H9 (cell line): ENCODE data around the gene PAFAH1B2. TPM values are rescaled to one million over a fixed set of nuclear protein-coding genes. Genes with fewer than 3 reads are reported as not detected.

ENCODE experiments used
- DNase-seq: peaks from one replicate; pipeline ENCODE4 v3.0.0-alpha.2; 2017
- H2AFZ ChIP-seq: one replicate; pipeline ENCODE4 v1.6.1; 2013; ENCODE audit warnings: mild to moderate bottlenecking, low read length, control low read depth, moderate library complexity
- H2AK5ac ChIP-seq: 2 replicates; pipeline ENCODE4 v1.6.1; 2013; ENCODE audit warnings: low read length, control low read depth, mixed read lengths; ENCODE audit not compliant: insufficient read length
- H2BK120ac ChIP-seq: one replicate; pipeline ENCODE4 v1.6.1; 2013; ENCODE audit warnings: low read depth, mild to moderate bottlenecking, low read length, control low read depth, inconsistent platforms; ENCODE audit not compliant: poor library complexity, severe bottlenecking
- H2BK12ac ChIP-seq: 2 replicates; pipeline ENCODE4 v1.6.1; 2013; ENCODE audit warnings: low read length, control low read depth, mixed read lengths, low read depth; ENCODE audit not compliant: insufficient read length
- H2BK15ac ChIP-seq: 2 replicates; pipeline ENCODE4 v1.6.1; 2013; ENCODE audit warnings: low read depth, low read length, control low read depth
- H2BK20ac ChIP-seq: one replicate; pipeline ENCODE4 v1.6.1; 2013; ENCODE audit warnings: low read depth, mild to moderate bottlenecking, low read length, control low read depth, inconsistent platforms; ENCODE audit not compliant: poor library complexity, severe bottlenecking
- H2BK5ac ChIP-seq: 2 replicates; pipeline ENCODE4 v1.6.1; 2013; ENCODE audit warnings: low read length, control low read depth, mixed read lengths; ENCODE audit not compliant: insufficient read length
- H3K14ac ChIP-seq: 2 replicates; pipeline ENCODE4 v1.6.1; 2013; ENCODE audit warnings: low read length, control low read depth; ENCODE audit not compliant: insufficient read depth
- H3K18ac ChIP-seq: 2 replicates; pipeline ENCODE4 v1.6.1; 2013; ENCODE audit warnings: low read depth, mild to moderate bottlenecking, mixed read lengths, low read length, control low read depth; ENCODE audit not compliant: insufficient read length
- H3K23ac ChIP-seq: 2 replicates; pipeline ENCODE4 v1.6.1; 2013; ENCODE audit warnings: low read length, control low read depth, mixed read lengths, low read depth; ENCODE audit not compliant: insufficient read length
- H3K23me2 ChIP-seq: 2 replicates; pipeline ENCODE4 v1.6.1; 2013; ENCODE audit warnings: low read depth, mild to moderate bottlenecking, mixed read lengths, low read length, control low read depth; ENCODE audit not compliant: insufficient read length, poor library complexity, severe bottlenecking
- H3K27ac ChIP-seq: 2 replicates; pipeline ENCODE4 v1.5.1; 2013; ENCODE audit warnings: low read length, control low read depth, mixed read lengths, low read depth; ENCODE audit not compliant: insufficient read length
- H3K27me3 ChIP-seq: 2 replicates; pipeline ENCODE4 v1.6.1; 2013; ENCODE audit warnings: low read length, control low read depth, inconsistent platforms; ENCODE audit not compliant: insufficient read depth
- H3K4ac ChIP-seq: 2 replicates; pipeline ENCODE4 v1.6.1; 2013; ENCODE audit warnings: low read depth, mild to moderate bottlenecking, control low read depth, inconsistent platforms, low read length, moderate library complexity
- H3K4me1 ChIP-seq: 2 replicates; pipeline ENCODE4 v1.6.1; 2013; ENCODE audit warnings: low read length, control low read depth, inconsistent platforms; ENCODE audit not compliant: insufficient read depth
- H3K4me2 ChIP-seq: 2 replicates; pipeline ENCODE4 v1.6.1; 2013; ENCODE audit warnings: low read length, control low read depth, mixed read lengths; ENCODE audit not compliant: insufficient read length, insufficient read depth
- H3K56ac ChIP-seq: 2 replicates; pipeline ENCODE4 v1.6.1; 2013; ENCODE audit warnings: low read depth, mild to moderate bottlenecking, mixed read lengths, low read length, control low read depth; ENCODE audit not compliant: insufficient read length
- H3K79me1 ChIP-seq: 2 replicates; pipeline ENCODE4 v1.6.1; 2013; ENCODE audit warnings: low read depth, mild to moderate bottlenecking, moderate library complexity, low read length, control low read depth, inconsistent platforms; ENCODE audit not compliant: insufficient read depth, poor library complexity, severe bottlenecking
- H3K79me2 ChIP-seq: 2 replicates; pipeline ENCODE4 v1.6.1; 2013; ENCODE audit warnings: low read length, control low read depth, inconsistent platforms; ENCODE audit not compliant: insufficient read depth
- H3K9ac ChIP-seq: 2 replicates; pipeline ENCODE4 v1.6.1; 2013; ENCODE audit warnings: low read length, control low read depth, mixed read lengths; ENCODE audit not compliant: insufficient read length; ENCODE audit errors: extremely low read depth
- H3K9me3 ChIP-seq: one replicate; pipeline ENCODE4 v1.6.1; 2013; ENCODE audit warnings: low read depth, low read length, inconsistent platforms; ENCODE audit not compliant: control insufficient read depth
- H3T11ph ChIP-seq: one replicate; pipeline ENCODE4 v1.6.1; 2013; ENCODE audit warnings: mild to moderate bottlenecking, low read length, control low read depth, inconsistent platforms
- H4K20me1 ChIP-seq: one replicate; pipeline ENCODE4 v1.6.1; 2013; ENCODE audit not compliant: control insufficient read depth, insufficient read length, insufficient read depth
- H4K5ac ChIP-seq: 2 replicates; pipeline ENCODE4 v1.6.1; 2013; ENCODE audit warnings: low read depth, mild to moderate bottlenecking, mixed read lengths, low read length, control low read depth; ENCODE audit not compliant: insufficient read length
- H4K8ac ChIP-seq: replicated peaks from 2 replicates; pipeline ENCODE4 v1.6.1; 2013; ENCODE audit warnings: low read length, control low read depth, mixed read lengths, low read depth; ENCODE audit not compliant: insufficient read length
- H4K91ac ChIP-seq: 2 replicates; pipeline ENCODE4 v1.6.1; 2013; ENCODE audit warnings: low read depth, mild to moderate bottlenecking, moderate library complexity, mixed read lengths, low read length, control low read depth; ENCODE audit not compliant: insufficient read length
- H3K27ac Mint-ChIP-seq, 3 experiments: 2 replicates in 2 of 3; 3 replicates in 1 of 3; pipeline ENCODE4 v1.8.0; 2020 to 2021; ENCODE audit warnings: mixed read lengths in 3 of 3, mild to moderate bottlenecking in 1 of 3, moderate library complexity in 1 of 3
- H3K27me3 Mint-ChIP-seq: 2 replicates; pipeline ENCODE4 v1.8.0; 2021; ENCODE audit warnings: low read depth, mild to moderate bottlenecking, moderate library complexity, mixed read lengths
- H3K36me3 Mint-ChIP-seq, 3 experiments: 2 replicates in 2 of 3; 3 replicates in 1 of 3; pipeline ENCODE4 v1.8.0; 2020 to 2021; ENCODE audit warnings: low read depth in 3 of 3, mixed read lengths in 3 of 3; ENCODE audit not compliant: insufficient read depth in 1 of 3
- H3K4me1 Mint-ChIP-seq, 2 experiments: 2 replicates each; pipeline ENCODE4 v1.8.0; 2020; ENCODE audit warnings: mixed read lengths in 2 of 2
- H3K4me3 Mint-ChIP-seq, 2 experiments: 2 replicates in 1 of 2; 3 replicates in 1 of 2; pipeline ENCODE4 v1.8.0; 2020 to 2021; ENCODE audit warnings: mild to moderate bottlenecking in 2 of 2, mixed read lengths in 2 of 2, moderate library complexity in 1 of 2
- H3K9me3 Mint-ChIP-seq, 2 experiments: 2 replicates in 1 of 2; 3 replicates in 1 of 2; pipeline ENCODE4 v1.8.0; 2020; ENCODE audit warnings: mild to moderate bottlenecking in 2 of 2, mixed read lengths in 2 of 2, moderate library complexity in 1 of 2
- WGBS: extraction: QIAGEN DNeasy Blood & Tissue Kit; methylation state at CpG from one replicate; pipeline ENCODE4 v1.1.7; 2013; ENCODE audit warnings: missing lambda C conversion rate, low lambda C conversion rate, mixed read lengths; ENCODE audit not compliant: insufficient read length; ENCODE audit errors: extremely low coverage; 5-methylcytosine and 5-hydroxymethylcytosine counted together
- total RNA-seq: library from RNA; stranded (reverse); gene quantifications from 2 replicates; pipeline ENCODE4 v1.2.1, GENCODE V29; 2021
- TF ChIP-seq, protein P1 (sequence below): fragments of 200-600 bp; sonication (generic); conservative IDR thresholded peaks from 3 replicates; pipeline ENCODE4 v1.8.0; 2021; ENCODE audit warnings: antibody characterized with exemption, mild to moderate bottlenecking

Gene PAFAH1B2
- total RNA-seq, 1 experiment from 2014 or later = 161 TPM

GRCh38 chr11:117183724-117184349, 39.8 kb downstream of the PAFAH1B2 start:
- TF ChIP-seq, protein P1, sequence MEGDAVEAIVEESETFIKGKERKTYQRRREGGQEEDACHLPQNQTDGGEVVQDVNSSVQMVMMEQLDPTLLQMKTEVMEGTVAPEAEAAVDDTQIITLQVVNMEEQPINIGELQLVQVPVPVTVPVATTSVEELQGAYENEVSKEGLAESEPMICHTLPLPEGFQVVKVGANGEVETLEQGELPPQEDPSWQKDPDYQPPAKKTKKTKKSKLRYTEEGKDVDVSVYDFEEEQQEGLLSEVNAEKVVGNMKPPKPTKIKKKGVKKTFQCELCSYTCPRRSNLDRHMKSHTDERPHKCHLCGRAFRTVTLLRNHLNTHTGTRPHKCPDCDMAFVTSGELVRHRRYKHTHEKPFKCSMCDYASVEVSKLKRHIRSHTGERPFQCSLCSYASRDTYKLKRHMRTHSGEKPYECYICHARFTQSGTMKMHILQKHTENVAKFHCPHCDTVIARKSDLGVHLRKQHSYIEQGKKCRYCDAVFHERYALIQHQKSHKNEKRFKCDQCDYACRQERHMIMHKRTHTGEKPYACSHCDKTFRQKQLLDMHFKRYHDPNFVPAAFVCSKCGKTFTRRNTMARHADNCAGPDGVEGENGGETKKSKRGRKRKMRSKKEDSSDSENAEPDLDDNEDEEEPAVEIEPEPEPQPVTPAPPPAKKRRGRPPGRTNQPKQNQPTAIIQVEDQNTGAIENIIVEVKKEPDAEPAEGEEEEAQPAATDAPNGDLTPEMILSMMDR = no peak
- H4K91ac ChIP-seq = no peak overlapping the region
- H3K56ac ChIP-seq = no peak overlapping the region
- H2BK12ac ChIP-seq = no peak overlapping the region
- H3K23ac ChIP-seq = no peak overlapping the region
- Mint-ChIP-seq H3K27ac (no peak overlapping the region; a peak in 1 of 7 replicates), H3K4me3 (no peak overlapping the region; a peak in 1 of 5 replicates), H3K4me1 (peaks cover 13 to 19% of the 10 kb centered on the region in 2 experiments), H3K36me3 (peaks cover 0 to 24% (median 16%) of the 10 kb centered on the region in 3 experiments; a peak in 4 of 7 replicates), H3K9me3 (no peaks in the 10 kb centered on the region), H3K27me3 (peaks cover 4% of the 10 kb centered on the region; the same call in 1 of the 2 replicates)
- no peaks in the 10 kb centered on the region for H3K9me3 ChIP-seq
- no peak overlapping the region for H4K5ac ChIP-seq
- peaks cover 9% of the 10 kb centered on the region for H3K23me2 ChIP-seq
- no peaks in the 10 kb centered on the region for H3K27me3 ChIP-seq
- H3K9ac ChIP-seq = no peak overlapping the region
- H4K8ac ChIP-seq = no peak overlapping the region
- DNase-seq = no peak
- H3K79me1 ChIP-seq = no peaks in the 10 kb centered on the region
- no peak overlapping the region for H3K4ac ChIP-seq
- no peak overlapping the region for H2BK5ac ChIP-seq
- H3K18ac ChIP-seq = no peak overlapping the region
- no peak overlapping the region for H3K14ac ChIP-seq
- WGBS = no CpG with 5 or more reads among the region's 11 CpGs
- H2BK120ac ChIP-seq = no peak overlapping the region
- no peak overlapping the region for H2AFZ ChIP-seq
- no peak overlapping the region for H3K4me2 ChIP-seq
- H3K27ac ChIP-seq = no peak overlapping the region
- no peak overlapping the region for H2AK5ac ChIP-seq
- peaks cover 6% of the 10 kb centered on the region; the same call in 1 of the 2 replicates for H3K4me1 ChIP-seq
- H3K79me2 ChIP-seq = no peaks in the 10 kb centered on the region
- no peak overlapping the region for H2BK15ac ChIP-seq
- H2BK20ac ChIP-seq = no peak overlapping the region
- H3T11ph ChIP-seq = no peak overlapping the region
- H4K20me1 ChIP-seq = no peaks in the 10 kb centered on the region
